C4-2B (cell line): ENCODE results near the gene FREM2.

Experiments
- ZFX ChIP-seq: fragments of 450-650 bp; IDR thresholded peaks from 2 replicates; pipeline ENCODE4 v1.6.1; 2017
- TF ChIP-seq, protein P1 (sequence below): fragments of 450-650 bp; conservative IDR thresholded peaks from 2 replicates; pipeline ENCODE4 v1.5.1; 2017; ENCODE audit warnings: mild to moderate bottlenecking

GRCh38 chr13:38905861-38906260 lies 219.0 kb downstream of the FREM2 start:
- TF ChIP-seq, protein P1, sequence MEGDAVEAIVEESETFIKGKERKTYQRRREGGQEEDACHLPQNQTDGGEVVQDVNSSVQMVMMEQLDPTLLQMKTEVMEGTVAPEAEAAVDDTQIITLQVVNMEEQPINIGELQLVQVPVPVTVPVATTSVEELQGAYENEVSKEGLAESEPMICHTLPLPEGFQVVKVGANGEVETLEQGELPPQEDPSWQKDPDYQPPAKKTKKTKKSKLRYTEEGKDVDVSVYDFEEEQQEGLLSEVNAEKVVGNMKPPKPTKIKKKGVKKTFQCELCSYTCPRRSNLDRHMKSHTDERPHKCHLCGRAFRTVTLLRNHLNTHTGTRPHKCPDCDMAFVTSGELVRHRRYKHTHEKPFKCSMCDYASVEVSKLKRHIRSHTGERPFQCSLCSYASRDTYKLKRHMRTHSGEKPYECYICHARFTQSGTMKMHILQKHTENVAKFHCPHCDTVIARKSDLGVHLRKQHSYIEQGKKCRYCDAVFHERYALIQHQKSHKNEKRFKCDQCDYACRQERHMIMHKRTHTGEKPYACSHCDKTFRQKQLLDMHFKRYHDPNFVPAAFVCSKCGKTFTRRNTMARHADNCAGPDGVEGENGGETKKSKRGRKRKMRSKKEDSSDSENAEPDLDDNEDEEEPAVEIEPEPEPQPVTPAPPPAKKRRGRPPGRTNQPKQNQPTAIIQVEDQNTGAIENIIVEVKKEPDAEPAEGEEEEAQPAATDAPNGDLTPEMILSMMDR: no peak
- TF ChIP-seq ZFX: no peak
